Measurements from ENCODE around the gene PTPRF.

PTPRF gene

DNA sequence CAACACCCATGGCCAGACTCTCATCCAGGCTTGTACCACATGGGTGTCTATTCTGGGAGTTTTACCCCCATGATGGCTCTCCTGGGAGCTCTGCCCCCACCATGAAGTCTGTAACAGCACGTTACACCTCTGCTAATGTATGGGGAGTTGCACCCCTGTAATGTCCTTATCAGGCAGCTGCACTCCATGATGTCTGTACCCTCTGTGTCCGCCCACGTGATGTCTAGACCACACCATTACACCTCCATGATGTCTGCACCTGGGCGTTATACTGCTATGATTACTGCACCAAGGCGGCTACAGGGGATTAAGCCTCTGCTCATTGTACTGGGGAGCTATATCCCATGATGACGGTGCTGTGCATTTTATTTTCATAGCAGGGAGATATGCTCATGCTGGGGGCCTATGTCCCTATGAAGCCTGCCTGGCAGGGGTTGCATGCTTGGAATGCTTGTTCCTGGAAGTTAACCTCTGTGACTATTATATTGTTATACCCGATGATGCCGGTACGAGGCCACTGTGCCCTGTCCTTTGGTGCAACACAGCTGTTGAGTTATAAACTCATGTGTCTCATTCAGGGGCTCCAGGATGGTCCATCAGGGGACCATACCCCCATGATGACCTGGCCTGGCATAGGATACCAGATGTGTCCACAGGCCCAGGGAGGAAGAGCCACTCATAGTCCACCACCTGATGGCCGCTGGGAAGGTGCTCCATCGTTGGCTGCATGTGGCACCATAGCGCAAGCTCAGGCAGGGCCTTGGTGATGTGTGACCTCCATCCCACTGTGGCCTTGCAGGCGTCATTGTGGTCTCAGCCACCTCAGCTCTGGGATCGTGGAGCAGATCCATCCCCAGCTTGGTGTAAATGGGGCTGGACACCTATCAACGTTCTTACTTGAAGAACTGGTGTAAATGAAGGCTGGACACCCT lies 12.1 kb downstream of the PTPRF start:
- TF ChIP-seq, protein P1, sequence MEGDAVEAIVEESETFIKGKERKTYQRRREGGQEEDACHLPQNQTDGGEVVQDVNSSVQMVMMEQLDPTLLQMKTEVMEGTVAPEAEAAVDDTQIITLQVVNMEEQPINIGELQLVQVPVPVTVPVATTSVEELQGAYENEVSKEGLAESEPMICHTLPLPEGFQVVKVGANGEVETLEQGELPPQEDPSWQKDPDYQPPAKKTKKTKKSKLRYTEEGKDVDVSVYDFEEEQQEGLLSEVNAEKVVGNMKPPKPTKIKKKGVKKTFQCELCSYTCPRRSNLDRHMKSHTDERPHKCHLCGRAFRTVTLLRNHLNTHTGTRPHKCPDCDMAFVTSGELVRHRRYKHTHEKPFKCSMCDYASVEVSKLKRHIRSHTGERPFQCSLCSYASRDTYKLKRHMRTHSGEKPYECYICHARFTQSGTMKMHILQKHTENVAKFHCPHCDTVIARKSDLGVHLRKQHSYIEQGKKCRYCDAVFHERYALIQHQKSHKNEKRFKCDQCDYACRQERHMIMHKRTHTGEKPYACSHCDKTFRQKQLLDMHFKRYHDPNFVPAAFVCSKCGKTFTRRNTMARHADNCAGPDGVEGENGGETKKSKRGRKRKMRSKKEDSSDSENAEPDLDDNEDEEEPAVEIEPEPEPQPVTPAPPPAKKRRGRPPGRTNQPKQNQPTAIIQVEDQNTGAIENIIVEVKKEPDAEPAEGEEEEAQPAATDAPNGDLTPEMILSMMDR (IDR thresholded peaks at IDR 0.05; ENCODE audit: low read depth, low read length) = no peak

GRCh38 chr1:43543567-43543966 lies 12.9 kb downstream of the PTPRF start:
- TF ChIP-seq, protein P1 (IDR thresholded peaks at IDR 0.05; ENCODE audit: low read depth, low read length) = no peak
- H3K4me3 ChIP-seq (ENCODE audit: low read depth, low read length) = no peak overlapping the region

More for the DNA sequence above, 12.1 kb downstream of the PTPRF start:
- no peak overlapping the region for H3K4me3 ChIP-seq (ENCODE audit: low read depth, low read length)

DNA sequence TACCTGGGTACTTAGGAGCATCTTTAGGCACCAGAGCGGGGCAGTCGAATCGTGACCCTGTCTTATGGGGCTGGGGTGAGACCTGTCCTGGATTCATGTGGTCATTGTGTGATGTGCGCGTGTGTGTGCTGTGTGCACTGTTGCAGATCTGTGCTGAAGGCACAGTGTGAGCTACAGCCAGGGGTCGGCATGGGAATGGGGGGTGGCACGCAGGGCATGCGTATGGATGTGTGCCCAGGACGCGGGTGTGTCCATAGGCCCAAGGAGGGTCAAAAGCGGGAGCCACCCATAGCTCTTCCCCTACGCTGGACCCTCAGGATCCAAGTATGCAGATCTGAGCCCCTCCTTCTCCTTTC lies 14.6 kb downstream of the PTPRF start:
- TF ChIP-seq, protein P1 (IDR thresholded peaks at IDR 0.05; ENCODE audit: low read depth, low read length) = no peak

GRCh38 chr1:43545695-43546387 lies 15.2 kb downstream of the PTPRF start:
- H3K4me3 ChIP-seq (ENCODE audit: low read depth, low read length) = no peak overlapping the region

More for the DNA sequence above, 14.6 kb downstream of the PTPRF start:
- H3K4me3 ChIP-seq (ENCODE audit: low read depth, low read length) = no peak overlapping the region

DNA sequence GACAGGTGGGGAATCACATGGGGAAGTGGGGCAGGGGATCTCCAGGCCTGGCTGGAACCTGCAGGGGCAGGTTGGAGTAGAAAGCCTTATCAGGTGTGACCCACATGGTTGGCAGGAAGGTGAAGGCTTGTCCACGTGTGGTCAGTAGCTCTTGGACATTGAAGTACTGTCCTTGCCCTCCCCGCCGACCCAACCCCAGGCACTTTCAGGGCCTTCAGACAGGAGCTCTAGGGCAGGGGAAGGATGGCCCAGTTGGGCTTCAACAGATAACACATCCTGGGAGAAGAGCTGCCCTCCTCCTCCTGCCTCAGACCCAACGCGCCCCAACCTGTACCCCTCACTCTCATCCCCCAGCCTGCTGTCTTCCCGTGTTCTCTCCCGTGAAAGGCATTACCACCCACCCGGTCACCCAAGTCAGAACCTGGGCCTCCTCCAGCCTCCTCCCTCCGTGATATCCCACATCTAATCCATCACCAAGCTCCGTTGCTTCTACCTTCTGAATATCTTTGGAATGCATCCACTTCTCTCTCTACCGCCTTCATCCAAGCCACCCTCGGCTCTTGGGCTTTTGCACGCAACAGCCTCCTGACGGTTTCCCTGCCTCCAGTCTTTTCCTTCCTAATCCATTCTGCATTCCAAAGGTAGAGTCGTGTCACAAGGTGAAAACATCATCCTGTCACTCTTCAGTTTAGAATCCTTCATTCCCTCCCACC lies 15.9 kb downstream of the PTPRF start:
- no peak overlapping the region for H3K4me3 ChIP-seq (ENCODE audit: low read depth, low read length)
- TF ChIP-seq, protein P1 (IDR thresholded peaks at IDR 0.05; ENCODE audit: low read depth, low read length) = no peak

More at GRCh38 chr1:43545695-43546387, 15.2 kb downstream of the PTPRF start:
- TF ChIP-seq, protein P1 (IDR thresholded peaks at IDR 0.05; ENCODE audit: low read depth, low read length) = no peak

- H3K4me3 ChIP-seq (ENCODE audit: low read depth, low read length) = no peak overlapping the region
- TF ChIP-seq, protein P1 (IDR thresholded peaks at IDR 0.05; ENCODE audit: low read depth, low read length) = no peak
Observed at GRCh38 chr1:43547538-43548072, 16.9 kb downstream of the PTPRF start.

Data from WI38 (cell line).